Kidney capillary endothelial cell (primary cell): Measurements from ENCODE around the gene MSI2.
A peak's percentile ranks its signal among the peaks of the same experiment; 100 is the strongest.

Experiments
- DNase-seq: peaks from one replicate; pipeline ENCODE4 v3.0.0-alpha.2; 2018; ENCODE audit warnings: low spot score

Gene MSI2

GRCh38 chr17:57369509-57369945 lies 113.2 kb downstream of the MSI2 start:
- DNase-seq: no peak

- no peak for DNase-seq
Measured at GRCh38 chr17:57370037-57370581, 113.8 kb downstream of the MSI2 start.

- DNase-seq: no peak
Measured at GRCh38 chr17:57370619-57371018, 114.3 kb downstream of the MSI2 start.

GRCh38 chr17:57372156-57372555 lies 115.8 kb downstream of the MSI2 start:
- DNase-seq: no peak

- DNase-seq: no peak
Measured at GRCh38 chr17:57373048-57373447, 116.7 kb downstream of the MSI2 start.

- DNase-seq: no peak
Measured at GRCh38 chr17:57373756-57374155, 117.4 kb downstream of the MSI2 start.

- DNase-seq: no peak
Measured at GRCh38 chr17:57375040-57375769, 118.9 kb downstream of the MSI2 start.

GRCh38 chr17:57375770-57376225 lies 119.5 kb downstream of the MSI2 start:
- no peak for DNase-seq

GRCh38 chr17:57377094-57377493 lies 120.8 kb downstream of the MSI2 start:
- DNase-seq: no peak

GRCh38 chr17:57379237-57379894 lies 123.0 kb downstream of the MSI2 start:
- peak; percentile 5 for DNase-seq

GRCh38 chr17:57379895-57380434 lies 123.6 kb downstream of the MSI2 start:
- DNase-seq: no peak

- DNase-seq: no peak
Measured at GRCh38 chr17:57381498-57381897, 125.2 kb downstream of the MSI2 start.

- no peak for DNase-seq
Measured at GRCh38 chr17:57384219-57384618, 127.9 kb downstream of the MSI2 start.

- no peak for DNase-seq
Measured at GRCh38 chr17:57385975-57386374, 129.7 kb downstream of the MSI2 start.

GRCh38 chr17:57387575-57387974 lies 131.3 kb downstream of the MSI2 start:
- DNase-seq: no peak

- DNase-seq: no peak
Measured at GRCh38 chr17:57388131-57388725, 131.9 kb downstream of the MSI2 start.

GRCh38 chr17:57389473-57389872 lies 133.2 kb downstream of the MSI2 start:
- DNase-seq: no peak

- no peak for DNase-seq
Measured at GRCh38 chr17:57391076-57391825, 134.9 kb downstream of the MSI2 start.

GRCh38 chr17:57391857-57392471 lies 135.6 kb downstream of the MSI2 start:
- no peak for DNase-seq

GRCh38 chr17:57393368-57393767 lies 137.0 kb downstream of the MSI2 start:
- DNase-seq: no peak

GRCh38 chr17:57394375-57394774 lies 138.1 kb downstream of the MSI2 start:
- DNase-seq: no peak
